HG03520 (cell line): ENCODE results near the gene MMRN2.

Source experiments
- ATAC-seq: cut with Tn5 transposase; IDR thresholded peaks from one replicate; pipeline ENCODE4 v1.9.1; 2021; ENCODE audit warnings: mild to moderate bottlenecking, moderate library complexity; ENCODE audit not compliant: unreplicated experiment

Gene MMRN2

GRCh38 chr10:86969421-86970041 lies 12.1 kb upstream of the MMRN2 start:
- no peak for ATAC-seq

GRCh38 chr10:86968994-86969355 lies 11.6 kb upstream of the MMRN2 start:
- no peak for ATAC-seq

GRCh38 chr10:86968271-86968993 lies 11.0 kb upstream of the MMRN2 start, which contains the start of gene ADIRF:
Gene ADIRF (plus strand): TSS chr10:86968482. CDS start chr10:86968545, 63 bp downstream.
- no peak for ATAC-seq

- ATAC-seq = no peak
Observed at GRCh38 chr10:86967481-86967941, 10.1 kb upstream of the MMRN2 start.

- no peak for ATAC-seq
Observed at GRCh38 chr10:86965986-86966654, 8.7 kb upstream of the MMRN2 start.

GRCh38 chr10:86964847-86965190 lies 7.4 kb upstream of the MMRN2 start:
- no peak for ATAC-seq

- ATAC-seq = no peak
Observed at GRCh38 chr10:86964061-86964846, 6.8 kb upstream of the MMRN2 start.

GRCh38 chr10:86963341-86963919 lies 6.0 kb upstream of the MMRN2 start:
- ATAC-seq = no peak

GRCh38 chr10:86962981-86963310 lies 5.5 kb upstream of the MMRN2 start:
- no peak for ATAC-seq

GRCh38 chr10:86962136-86962980 lies 4.9 kb upstream of the MMRN2 start:
- no peak for ATAC-seq

- ATAC-seq = no peak
Observed at GRCh38 chr10:86961481-86962091, 4.2 kb upstream of the MMRN2 start.

- ATAC-seq = no peak
Observed at GRCh38 chr10:86960863-86961434, 3.5 kb upstream of the MMRN2 start.

GRCh38 chr10:86960003-86960862 lies 2.8 kb upstream of the MMRN2 start:
- no peak for ATAC-seq

- ATAC-seq = no peak
Observed at GRCh38 chr10:86959737-86960002, 2.3 kb upstream of the MMRN2 start.

- no peak for ATAC-seq
Observed at GRCh38 chr10:86958901-86959736, 1.7 kb upstream of the MMRN2 start.

- ATAC-seq = no peak
Observed at GRCh38 chr10:86958116-86958900, 893 bp upstream of the MMRN2 start, which contains the start of gene SNCG. Gene SNCG (plus strand): TSS chr10:86958599. CDS start chr10:86958698, 99 bp downstream.
